GM03348 (cell line): ENCODE data around the gene RTN4RL1.

Experiments
- DNase-seq: peaks from one replicate; pipeline ENCODE4 v3.0.0; 2012; ENCODE audit warnings: low spot score

RTN4RL1 gene

DNA sequence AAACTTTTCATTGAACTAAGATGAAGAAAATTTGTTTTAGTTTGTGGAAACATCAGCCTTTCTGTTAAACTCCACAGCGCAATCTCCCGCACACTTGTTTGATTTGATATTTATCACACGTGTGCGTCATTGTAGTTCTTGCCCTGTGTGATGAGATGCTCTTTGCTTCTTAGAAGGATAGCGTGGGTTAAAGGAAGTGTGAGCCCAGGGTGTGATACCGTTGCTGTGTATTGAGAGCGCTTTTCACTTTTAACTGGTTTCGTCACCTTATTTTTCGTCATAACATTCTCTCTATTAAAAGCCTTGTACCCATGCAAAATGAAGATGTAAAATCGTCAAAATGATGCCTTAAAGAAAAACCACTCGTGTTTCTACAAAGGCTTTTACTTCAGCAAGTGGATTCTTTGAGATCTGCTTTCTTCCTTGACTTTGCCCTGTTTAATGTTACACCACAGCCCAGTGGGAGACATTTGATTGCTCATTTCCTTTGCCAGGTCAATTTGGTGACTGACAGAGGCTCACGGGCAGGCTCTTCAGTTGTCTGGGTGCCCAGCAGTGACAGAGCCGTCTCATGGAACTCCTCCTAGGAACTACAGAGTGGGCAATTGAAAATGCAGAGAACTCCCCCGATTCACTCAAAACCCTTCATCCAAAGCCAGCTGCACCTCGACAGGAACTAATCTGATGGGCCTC lies 134.2 kb downstream of the RTN4RL1 start:
- no peak for DNase-seq

- no peak for DNase-seq
Measured at GRCh38 chr17:1888741-1889140, 136.4 kb downstream of the RTN4RL1 start.
